Measurements from ENCODE around the gene PCBD1.

DNA sequence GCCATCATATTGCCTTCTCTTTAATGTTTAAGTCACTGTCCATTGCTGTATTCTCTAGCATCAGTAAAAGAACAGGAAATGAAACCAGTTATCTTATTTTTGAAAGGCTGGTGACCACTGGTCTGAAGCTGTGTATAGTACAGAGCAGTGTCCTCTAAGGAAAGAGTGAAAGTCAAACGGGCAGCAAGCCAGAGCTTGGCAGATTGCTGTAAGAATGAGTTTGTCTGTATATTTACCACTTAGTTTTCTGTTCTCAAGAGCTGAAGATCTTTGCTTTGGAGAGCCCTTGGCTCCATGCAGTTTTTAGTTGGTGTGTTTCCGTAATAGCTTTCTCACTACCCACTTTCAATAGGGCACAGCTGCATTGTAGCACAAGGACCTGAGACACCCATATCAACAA, 31.9 kb downstream of the PCBD1 start:
- TF ChIP-seq, protein P1, sequence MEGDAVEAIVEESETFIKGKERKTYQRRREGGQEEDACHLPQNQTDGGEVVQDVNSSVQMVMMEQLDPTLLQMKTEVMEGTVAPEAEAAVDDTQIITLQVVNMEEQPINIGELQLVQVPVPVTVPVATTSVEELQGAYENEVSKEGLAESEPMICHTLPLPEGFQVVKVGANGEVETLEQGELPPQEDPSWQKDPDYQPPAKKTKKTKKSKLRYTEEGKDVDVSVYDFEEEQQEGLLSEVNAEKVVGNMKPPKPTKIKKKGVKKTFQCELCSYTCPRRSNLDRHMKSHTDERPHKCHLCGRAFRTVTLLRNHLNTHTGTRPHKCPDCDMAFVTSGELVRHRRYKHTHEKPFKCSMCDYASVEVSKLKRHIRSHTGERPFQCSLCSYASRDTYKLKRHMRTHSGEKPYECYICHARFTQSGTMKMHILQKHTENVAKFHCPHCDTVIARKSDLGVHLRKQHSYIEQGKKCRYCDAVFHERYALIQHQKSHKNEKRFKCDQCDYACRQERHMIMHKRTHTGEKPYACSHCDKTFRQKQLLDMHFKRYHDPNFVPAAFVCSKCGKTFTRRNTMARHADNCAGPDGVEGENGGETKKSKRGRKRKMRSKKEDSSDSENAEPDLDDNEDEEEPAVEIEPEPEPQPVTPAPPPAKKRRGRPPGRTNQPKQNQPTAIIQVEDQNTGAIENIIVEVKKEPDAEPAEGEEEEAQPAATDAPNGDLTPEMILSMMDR (conservative IDR thresholded peaks at IDR 0.05), result no peak
- TF ChIP-seq ZFX (IDR thresholded peaks at IDR 0.05), result no peak

All from C4-2B (cell line).